ENCODE measurements around the gene NMT1. TPM values are rescaled to one million over a fixed set of nuclear protein-coding genes. Genes with fewer than 3 reads are reported as not detected.

NMT1 gene
- total and polyA plus RNA-seq, 4 donors = 27.0 to 83.7 (median 42.6) TPM

DNA sequence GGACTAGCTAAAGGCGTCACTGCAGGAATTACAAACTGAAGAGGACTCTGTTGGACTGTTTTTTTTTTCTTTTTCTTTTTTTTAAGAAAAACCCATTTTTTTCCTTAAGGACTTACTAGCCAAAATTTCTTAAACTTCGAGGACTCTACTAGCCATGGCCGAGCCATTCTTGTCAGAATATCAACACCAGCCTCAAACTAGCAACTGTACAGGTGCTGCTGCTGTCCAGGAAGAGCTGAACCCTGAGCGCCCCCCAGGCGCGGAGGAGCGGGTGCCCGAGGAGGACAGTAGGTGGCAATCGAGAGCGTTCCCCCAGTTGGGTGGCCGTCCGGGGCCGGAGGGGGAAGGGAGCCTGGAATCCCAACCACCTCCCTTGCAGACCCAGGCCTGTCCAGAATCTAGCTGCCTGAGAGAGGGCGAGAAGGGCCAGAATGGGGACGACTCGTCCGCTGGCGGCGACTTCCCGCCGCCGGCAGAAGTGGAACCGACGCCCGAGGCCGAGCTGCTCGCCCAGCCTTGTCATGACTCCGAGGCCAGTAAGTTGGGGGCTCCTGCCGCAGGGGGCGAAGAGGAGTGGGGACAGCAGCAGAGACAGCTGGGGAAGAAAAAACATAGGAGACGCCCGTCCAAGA lies 88.0 kb downstream of the NMT1 start:
- Histone ChIP-seq H3K9ac (ENCODE audit: low read depth in 1 of 2, low read length in 2 of 2) (peak overlapping the region; percentile 89 to 98), H3K4me3 (ENCODE audit: low read depth in 1 of 3, low read length in 3 of 3) (peak overlapping the region; percentile 67 to 92 (median 92)), H3K27me3 (ENCODE audit: control insufficient read depth in 4 of 4, insufficient read depth in 4 of 4, low read length in 3 of 4) (no peaks in the 10 kb centered on the region), H3K27ac (ENCODE audit: low read depth in 1 of 2, low read length in 2 of 2) (peak overlapping the region; percentile 91 to 95), H3K36me3 (ENCODE audit: control insufficient read depth in 4 of 4, insufficient read depth in 3 of 4, low read depth in 1 of 4, low read length in 3 of 4) (no peaks in the 10 kb centered on the region), H3K9me3 (ENCODE audit: control insufficient read depth in 4 of 4, low read length in 3 of 4) (no peaks in the 10 kb centered on the region), H3K4me1 (ENCODE audit: control insufficient read depth in 4 of 4, insufficient read depth in 4 of 4, low read length in 3 of 4) (peaks cover 3 to 49% (median 37%) of the 10 kb centered on the region in 4 donors)
- DNase-seq (ENCODE audit: low spot score) = peak; percentile 87
- under 1% methylated on average over 32 of the region's 32 CpGs for WGBS
- TF ChIP-seq RXRA (IDR thresholded peaks at IDR 0.05) (peak in 1 of 2 donors; percentile 45), RAD21 (IDR thresholded peaks at IDR 0.05) (peak; percentile 74 to 75), HNF4A (conservative IDR thresholded peaks at IDR 0.05) (peak in 1 of 2 donors; percentile 26), TAF1 (conservative IDR thresholded peaks at IDR 0.05) (peak; percentile 55), SP1 (IDR thresholded peaks at IDR 0.05) (no peak)
- TF ChIP-seq, protein P1, sequence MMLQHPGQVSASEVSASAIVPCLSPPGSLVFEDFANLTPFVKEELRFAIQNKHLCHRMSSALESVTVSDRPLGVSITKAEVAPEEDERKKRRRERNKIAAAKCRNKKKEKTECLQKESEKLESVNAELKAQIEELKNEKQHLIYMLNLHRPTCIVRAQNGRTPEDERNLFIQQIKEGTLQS (IDR thresholded peaks at IDR 0.05) = peak; percentile 4
- TF ChIP-seq, protein P2, sequence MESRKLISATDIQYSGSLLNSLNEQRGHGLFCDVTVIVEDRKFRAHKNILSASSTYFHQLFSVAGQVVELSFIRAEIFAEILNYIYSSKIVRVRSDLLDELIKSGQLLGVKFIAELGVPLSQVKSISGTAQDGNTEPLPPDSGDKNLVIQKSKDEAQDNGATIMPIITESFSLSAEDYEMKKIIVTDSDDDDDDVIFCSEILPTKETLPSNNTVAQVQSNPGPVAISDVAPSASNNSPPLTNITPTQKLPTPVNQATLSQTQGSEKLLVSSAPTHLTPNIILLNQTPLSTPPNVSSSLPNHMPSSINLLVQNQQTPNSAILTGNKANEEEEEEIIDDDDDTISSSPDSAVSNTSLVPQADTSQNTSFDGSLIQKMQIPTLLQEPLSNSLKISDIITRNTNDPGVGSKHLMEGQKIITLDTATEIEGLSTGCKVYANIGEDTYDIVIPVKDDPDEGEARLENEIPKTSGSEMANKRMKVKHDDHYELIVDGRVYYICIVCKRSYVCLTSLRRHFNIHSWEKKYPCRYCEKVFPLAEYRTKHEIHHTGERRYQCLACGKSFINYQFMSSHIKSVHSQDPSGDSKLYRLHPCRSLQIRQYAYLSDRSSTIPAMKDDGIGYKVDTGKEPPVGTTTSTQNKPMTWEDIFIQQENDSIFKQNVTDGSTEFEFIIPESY (IDR thresholded peaks at IDR 0.05) = no peak
- TF ChIP-seq, protein P3, sequence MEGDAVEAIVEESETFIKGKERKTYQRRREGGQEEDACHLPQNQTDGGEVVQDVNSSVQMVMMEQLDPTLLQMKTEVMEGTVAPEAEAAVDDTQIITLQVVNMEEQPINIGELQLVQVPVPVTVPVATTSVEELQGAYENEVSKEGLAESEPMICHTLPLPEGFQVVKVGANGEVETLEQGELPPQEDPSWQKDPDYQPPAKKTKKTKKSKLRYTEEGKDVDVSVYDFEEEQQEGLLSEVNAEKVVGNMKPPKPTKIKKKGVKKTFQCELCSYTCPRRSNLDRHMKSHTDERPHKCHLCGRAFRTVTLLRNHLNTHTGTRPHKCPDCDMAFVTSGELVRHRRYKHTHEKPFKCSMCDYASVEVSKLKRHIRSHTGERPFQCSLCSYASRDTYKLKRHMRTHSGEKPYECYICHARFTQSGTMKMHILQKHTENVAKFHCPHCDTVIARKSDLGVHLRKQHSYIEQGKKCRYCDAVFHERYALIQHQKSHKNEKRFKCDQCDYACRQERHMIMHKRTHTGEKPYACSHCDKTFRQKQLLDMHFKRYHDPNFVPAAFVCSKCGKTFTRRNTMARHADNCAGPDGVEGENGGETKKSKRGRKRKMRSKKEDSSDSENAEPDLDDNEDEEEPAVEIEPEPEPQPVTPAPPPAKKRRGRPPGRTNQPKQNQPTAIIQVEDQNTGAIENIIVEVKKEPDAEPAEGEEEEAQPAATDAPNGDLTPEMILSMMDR (IDR thresholded peaks at IDR 0.05; ENCODE audit: low read depth, low read length, missing input control) = peak; percentile 78

DNA sequence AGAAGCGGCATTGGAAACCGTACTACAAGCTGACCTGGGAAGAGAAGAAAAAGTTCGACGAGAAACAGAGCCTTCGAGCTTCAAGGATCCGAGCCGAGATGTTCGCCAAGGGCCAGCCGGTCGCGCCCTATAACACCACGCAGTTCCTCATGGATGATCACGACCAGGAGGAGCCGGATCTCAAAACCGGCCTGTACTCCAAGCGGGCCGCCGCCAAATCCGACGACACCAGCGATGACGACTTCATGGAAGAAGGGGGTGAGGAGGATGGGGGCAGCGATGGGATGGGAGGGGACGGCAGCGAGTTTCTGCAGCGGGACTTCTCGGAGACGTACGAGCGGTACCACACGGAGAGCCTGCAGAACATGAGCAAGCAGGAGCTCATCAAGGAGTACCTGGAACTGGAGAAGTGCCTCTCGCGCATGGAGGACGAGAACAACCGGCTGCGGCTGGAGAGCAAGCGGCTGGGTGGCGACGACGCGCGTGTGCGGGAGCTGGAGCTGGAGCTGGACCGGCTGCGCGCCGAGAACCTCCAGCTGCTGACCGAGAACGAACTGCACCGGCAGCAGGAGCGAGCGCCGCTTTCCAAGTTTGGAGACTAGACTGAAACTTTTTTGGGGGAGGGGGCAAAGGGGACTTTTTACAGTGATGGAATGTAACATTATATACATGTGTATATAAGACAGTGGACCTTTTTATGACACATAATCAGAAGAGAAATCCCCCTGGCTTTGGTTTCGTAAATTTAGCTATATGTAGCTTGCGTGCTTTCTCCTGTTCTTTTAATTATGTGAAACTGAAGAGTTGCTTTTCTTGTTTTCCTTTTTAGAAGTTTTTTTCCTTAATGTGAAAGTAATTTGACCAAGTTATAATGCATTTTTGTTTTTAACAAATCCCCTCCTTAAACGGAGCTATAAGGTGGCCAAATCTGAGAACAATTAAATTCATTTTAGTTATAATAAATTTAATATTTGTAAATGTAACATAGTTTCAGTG lies 88.8 kb downstream of the NMT1 start:
- under 1% methylated on average over 56 of the region's 56 CpGs for WGBS
- Histone ChIP-seq H3K4me3 (ENCODE audit: low read depth in 1 of 3, low read length in 3 of 3) (peak overlapping the region; percentile 67 to 92 (median 92)), H3K9ac (ENCODE audit: low read depth in 1 of 2, low read length in 2 of 2) (peak overlapping the region; percentile 89 to 98), H3K4me1 (ENCODE audit: control insufficient read depth in 4 of 4, insufficient read depth in 4 of 4, low read length in 3 of 4) (peaks cover 2 to 44% (median 34%) of the 10 kb centered on the region in 4 donors), H3K9me3 (ENCODE audit: control insufficient read depth in 4 of 4, low read length in 3 of 4) (no peaks in the 10 kb centered on the region), H3K27ac (ENCODE audit: low read depth in 1 of 2, low read length in 2 of 2) (peak overlapping the region; percentile 91 to 95), H3K36me3 (ENCODE audit: control insufficient read depth in 4 of 4, insufficient read depth in 3 of 4, low read depth in 1 of 4, low read length in 3 of 4) (no peaks in the 10 kb centered on the region), H3K27me3 (ENCODE audit: control insufficient read depth in 4 of 4, insufficient read depth in 4 of 4, low read length in 3 of 4) (no peaks in the 10 kb centered on the region)
- peak; percentile 70 for DNase-seq (ENCODE audit: low spot score)
- TF ChIP-seq YY1 (IDR thresholded peaks at IDR 0.05) = peak; percentile 34
- TF ChIP-seq, protein P1 (IDR thresholded peaks at IDR 0.05) = no peak
- TF ChIP-seq, protein P4, sequence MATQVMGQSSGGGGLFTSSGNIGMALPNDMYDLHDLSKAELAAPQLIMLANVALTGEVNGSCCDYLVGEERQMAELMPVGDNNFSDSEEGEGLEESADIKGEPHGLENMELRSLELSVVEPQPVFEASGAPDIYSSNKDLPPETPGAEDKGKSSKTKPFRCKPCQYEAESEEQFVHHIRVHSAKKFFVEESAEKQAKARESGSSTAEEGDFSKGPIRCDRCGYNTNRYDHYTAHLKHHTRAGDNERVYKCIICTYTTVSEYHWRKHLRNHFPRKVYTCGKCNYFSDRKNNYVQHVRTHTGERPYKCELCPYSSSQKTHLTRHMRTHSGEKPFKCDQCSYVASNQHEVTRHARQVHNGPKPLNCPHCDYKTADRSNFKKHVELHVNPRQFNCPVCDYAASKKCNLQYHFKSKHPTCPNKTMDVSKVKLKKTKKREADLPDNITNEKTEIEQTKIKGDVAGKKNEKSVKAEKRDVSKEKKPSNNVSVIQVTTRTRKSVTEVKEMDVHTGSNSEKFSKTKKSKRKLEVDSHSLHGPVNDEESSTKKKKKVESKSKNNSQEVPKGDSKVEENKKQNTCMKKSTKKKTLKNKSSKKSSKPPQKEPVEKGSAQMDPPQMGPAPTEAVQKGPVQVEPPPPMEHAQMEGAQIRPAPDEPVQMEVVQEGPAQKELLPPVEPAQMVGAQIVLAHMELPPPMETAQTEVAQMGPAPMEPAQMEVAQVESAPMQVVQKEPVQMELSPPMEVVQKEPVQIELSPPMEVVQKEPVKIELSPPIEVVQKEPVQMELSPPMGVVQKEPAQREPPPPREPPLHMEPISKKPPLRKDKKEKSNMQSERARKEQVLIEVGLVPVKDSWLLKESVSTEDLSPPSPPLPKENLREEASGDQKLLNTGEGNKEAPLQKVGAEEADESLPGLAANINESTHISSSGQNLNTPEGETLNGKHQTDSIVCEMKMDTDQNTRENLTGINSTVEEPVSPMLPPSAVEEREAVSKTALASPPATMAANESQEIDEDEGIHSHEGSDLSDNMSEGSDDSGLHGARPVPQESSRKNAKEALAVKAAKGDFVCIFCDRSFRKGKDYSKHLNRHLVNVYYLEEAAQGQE (IDR thresholded peaks at IDR 0.05) = peak; percentile 30
